ENCODE data around the gene SORL1.

The SORL1 gene

DNA sequence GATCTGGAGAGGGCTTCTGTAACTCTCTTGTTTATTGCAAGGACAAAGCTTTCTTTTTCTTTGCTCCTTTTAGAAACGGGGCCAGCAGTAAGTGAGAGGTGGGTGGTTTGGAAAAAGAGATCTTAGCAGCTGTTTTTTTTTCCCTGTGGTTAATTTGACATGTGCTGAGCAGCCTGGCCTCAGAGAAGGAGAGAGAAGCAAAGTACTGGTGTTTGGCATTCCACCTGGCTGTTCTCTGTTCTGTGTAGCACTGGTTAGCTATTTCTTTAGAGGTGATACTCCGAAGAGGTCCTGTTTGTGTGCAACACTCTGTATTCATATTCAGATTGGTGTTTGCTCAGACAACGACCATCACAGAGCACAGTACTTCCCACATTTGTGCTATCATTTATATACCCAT is 81.5 kb downstream of the SORL1 start:
- DNase-seq (ENCODE audit: low read depth in 3 of 3, low spot score in 1 of 3), result no peak

DNA sequence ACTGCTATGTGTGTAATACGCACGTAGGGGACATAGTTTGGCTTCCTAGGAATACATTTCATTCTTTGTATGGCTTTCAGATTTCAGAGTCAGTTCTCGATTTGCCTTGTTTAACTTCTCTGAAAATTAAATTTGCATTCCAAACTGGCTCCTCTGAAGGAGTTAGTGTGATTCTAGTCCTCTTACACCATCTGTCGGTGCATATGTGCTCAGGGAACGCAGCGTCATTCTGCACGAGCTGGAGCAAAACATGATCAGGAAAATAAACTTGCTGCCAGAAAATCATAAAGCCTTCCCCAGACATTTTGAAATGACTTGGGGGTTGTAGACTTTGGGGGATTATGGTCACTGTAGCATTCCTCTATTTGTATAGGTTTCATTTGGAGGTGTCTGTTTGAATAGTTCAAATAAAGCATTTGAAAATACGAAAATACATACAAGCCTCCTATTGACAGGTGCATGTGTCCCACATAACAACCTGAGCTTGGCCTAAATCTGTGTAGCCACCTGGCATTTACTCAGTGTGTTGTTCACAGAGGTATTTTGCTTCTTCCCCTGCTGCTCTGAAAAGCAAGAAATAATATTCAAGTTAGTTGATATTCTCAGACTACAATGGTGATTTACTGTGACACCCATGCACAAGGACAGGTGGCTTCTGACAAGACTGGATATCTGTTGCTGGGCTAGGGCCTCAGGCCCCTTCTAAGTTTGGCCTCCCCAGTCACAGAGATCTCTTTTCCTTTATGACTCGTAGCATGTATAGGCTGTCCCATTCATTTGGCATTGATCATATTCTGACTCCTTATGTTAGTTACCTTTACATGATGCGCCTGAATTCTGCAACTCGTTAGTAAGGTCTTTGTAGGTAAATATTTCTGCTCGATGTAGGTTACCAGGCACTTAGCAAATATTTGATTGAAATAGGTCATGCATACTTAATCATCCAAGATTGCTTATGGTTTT is 82.3 kb downstream of the SORL1 start:
- DNase-seq (ENCODE audit: low read depth in 3 of 3, low spot score in 1 of 3), result no peak

DNA sequence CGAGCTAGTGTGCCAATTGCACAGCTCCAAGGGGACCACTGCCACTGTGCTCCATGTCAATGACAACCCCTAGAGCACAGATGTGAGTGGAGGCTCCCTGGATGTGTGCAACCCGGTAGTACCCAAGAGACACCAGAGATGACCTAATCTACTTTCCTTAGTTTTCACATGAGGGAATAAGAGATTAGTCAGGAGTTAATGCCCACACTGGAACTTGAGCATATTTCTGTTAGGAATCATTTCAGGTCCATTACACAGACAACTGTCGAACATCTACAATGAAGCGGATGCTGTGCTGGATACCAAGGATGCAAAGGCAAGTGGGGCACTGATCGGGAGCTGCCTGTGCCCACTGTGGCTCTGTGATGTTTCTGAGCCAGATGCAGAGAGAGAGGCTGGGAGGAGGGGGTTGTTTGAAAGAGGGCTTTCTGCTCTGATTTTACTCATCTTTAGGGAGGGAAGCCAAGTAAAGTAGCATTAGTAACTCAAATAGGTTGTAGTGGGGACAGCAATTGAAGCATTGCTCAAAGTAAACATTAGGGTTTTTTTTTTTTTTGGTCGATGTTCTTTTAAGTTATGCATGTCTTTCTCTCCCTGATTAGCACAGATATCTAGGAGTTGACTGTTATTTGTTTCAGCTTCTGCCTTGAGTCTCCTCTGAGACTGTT is 83.1 kb downstream of the SORL1 start:
- no peak for DNase-seq (ENCODE audit: low read depth in 3 of 3, low spot score in 1 of 3)

DNA sequence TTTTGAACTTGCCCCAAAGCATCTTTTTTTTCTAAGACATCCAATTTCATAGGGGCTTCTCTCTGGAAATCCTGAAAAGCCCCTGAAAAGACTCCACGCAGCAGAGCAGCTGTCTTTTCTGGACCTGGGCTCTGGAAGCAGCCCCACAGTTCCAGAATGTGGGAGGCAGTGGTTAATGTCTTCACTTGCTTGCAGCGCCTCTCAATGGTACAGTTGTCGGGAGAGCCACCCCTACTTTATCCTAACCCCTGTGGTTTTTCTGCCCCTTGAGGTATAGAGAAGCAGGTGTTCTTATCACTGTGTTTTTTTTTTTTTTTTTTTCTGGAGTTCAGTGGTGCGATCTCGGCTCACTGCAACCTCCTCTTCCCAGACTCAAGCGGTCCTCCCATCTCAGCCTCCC is 84.0 kb downstream of the SORL1 start:
- no peak for DNase-seq (ENCODE audit: low read depth in 3 of 3, low spot score in 1 of 3)

DNA sequence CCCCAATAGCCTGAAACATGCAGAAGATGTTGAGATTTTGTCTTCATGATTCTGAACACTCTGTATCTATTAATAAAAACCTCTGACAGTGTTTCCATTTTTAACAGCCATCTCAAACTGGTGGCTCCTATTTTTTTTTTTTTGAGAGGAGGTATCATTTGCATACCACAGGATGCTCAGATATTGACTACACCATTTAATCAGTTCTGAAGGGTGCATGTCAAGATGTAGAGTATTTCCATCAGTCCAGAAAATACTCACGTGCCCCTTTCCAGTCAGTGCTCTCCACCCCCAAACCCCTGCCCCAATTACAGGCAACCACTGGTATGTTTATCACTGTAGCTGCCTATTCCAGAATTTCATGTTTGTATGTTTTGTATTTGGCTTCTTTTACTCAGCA is 85.9 kb downstream of the SORL1 start:
- DNase-seq (ENCODE audit: low read depth in 3 of 3, low spot score in 1 of 3), result no peak

DNA sequence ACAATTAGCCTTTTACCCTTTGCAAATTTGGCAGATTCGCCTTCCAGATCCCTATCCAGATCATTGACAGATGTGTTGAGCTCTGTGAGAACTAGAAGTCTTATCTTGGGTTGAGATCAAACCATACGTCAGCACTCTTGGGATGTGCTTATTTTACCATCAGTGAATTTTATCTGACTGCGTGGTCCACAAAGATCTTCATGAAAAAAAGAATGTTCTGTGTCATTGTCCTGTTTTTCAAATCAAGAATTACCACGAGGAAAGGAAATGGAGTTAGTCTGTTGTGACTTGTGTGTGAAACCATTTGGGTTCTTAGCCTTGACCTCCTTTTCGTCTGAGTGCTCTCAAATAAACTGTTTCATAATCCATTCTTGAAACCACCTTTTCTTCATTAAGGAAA is 86.9 kb downstream of the SORL1 start:
- no peak for DNase-seq (ENCODE audit: low read depth in 3 of 3, low spot score in 1 of 3)

DNA sequence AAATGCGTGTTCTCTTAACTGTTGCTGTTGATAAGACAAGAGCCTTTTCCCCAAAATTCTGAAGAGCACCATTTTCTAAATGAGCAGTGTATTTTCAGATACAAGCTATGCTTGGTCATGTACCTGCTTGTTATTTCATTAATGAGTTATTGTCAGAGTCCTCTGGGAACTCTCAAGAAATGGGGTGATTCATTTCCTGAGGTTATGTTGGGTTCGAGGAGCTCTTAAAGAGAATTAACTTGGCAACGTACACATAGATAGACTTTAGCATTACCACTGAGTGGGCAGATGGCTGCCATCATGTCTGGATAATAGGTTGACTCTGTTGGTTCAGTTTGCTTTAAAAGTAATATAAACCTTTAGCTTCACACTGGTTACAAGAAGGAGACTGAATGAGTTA is 88.5 kb downstream of the SORL1 start:
- no peak for DNase-seq (ENCODE audit: low read depth in 3 of 3, low spot score in 1 of 3)

DNA sequence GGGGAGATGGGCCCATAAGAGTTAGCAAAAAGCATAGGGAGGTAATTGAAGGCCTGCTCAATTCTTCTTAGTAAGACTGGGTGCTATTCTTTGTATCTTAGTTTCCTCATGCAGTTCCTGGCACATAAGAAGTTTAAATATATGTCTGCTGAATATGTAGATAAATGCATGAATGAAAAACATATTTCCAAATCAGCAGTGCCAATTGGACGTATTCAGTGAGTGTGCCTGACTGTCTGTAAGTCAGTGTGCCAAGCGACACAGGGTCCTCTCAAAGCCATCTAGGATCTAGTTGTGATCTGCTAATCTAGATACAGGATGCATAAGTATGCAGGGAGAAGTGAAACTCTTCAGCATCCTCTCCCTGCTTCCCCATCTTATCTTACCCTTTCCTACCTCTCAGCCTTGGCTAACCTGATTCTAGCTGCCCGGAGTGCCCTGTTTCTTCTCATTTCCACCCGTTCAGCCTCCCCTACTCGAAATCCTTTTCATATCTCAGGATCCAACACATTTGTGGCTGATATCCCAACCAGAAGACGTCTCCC is 91.8 kb downstream of the SORL1 start:
- DNase-seq (ENCODE audit: low read depth in 3 of 3, low spot score in 1 of 3), result no peak

DNA sequence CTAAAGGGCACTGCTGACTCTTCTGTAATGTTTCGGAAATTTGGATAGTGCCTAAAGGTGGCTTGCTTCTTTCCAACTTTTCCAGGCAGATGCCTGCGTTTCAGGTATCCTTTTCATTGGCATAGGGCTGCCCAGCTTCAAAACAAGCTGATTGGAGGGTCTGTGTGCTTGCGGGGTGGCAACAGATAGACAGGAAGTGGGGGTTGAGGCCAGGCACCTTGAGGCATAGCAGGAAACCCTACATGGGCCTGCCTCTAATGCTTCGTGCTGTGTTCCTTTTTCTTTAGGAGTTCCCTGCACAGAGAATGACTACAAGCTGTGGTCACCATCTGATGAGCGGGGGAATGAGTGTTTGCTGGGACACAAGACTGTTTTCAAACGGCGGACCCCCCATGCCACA is 92.8 kb downstream of the SORL1 start:
- no peak for DNase-seq (ENCODE audit: low read depth in 3 of 3, low spot score in 1 of 3)

DNA sequence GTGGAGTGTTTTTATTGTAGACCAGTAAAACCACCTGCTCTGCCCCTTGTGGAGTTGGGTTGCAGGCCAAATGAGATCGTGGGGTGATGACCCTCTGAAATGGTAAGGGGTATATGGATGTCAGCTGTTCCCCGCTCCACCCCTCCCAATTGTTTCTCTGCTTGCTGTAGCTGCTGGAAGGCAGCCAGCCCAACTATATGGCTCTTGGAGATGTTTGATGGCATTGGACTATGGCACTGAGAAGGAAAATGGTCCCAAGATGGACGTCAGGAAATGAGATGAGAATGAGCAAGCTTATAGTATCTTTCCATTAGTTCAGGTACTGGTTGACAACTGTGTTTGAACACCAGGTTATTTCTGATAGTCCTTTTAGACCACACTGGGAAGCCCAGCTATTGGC is 95.5 kb downstream of the SORL1 start:
- DNase-seq (ENCODE audit: low read depth in 3 of 3, low spot score in 1 of 3), result no peak

DNA sequence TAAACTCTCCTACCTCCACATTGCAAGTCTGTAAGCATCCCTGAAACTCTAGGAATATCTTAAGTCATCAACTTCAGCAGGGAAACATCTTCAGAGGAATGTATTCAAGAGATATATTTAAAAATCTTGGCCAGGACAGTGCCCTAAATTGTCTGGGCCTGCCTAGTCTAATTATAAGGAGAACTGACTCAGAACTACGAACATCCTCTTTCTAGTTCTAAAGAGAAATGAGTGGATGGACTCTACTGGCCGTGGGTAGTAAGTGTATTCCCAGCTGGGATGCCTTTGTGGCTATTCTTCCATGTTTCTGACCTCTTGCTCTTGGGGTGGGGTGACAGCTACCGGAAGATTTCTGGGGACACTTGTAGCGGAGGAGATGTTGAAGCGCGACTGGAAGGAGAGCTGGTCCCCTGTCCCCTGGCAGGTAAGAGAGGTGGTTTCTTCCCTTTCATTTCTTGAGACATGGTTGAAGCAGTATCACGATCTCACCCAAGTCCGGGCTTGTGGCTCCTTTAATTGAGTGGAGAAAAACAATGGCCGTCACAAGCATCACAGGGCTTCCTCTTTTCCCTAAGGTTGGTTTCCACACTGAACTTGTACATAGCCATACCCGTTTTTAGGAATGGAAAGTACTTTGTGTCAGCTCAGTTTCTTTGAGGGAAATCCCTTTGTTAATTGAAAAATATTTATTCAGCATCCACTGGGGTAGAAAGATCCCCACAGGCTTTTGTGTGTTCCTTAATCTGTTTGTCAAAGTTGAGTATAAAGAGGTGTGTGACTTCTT is 98.3 kb downstream of the SORL1 start:
- DNase-seq (ENCODE audit: low read depth in 3 of 3, low spot score in 1 of 3), result no peak

DNA sequence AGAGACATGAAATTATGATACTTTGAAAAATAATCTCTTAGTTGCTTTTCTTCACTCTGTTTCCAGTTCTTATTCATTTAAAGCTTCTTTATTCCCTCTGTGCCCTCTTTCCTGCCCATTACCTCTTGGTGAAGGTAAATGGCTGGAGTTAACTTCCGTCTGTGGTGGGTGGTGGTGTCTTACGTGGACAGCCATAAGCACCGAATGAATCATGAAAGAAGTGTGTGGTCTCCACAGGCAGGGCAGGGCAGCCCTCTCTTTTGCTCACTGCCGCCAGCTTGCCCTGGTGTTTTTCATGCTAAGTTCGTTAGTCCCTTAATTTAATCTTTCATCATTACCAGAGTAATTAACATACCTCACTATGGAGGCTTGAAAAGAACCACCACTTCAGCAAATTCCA is 99.3 kb downstream of the SORL1 start:
- DNase-seq (ENCODE audit: low read depth in 3 of 3, low spot score in 1 of 3), result no peak

DNA sequence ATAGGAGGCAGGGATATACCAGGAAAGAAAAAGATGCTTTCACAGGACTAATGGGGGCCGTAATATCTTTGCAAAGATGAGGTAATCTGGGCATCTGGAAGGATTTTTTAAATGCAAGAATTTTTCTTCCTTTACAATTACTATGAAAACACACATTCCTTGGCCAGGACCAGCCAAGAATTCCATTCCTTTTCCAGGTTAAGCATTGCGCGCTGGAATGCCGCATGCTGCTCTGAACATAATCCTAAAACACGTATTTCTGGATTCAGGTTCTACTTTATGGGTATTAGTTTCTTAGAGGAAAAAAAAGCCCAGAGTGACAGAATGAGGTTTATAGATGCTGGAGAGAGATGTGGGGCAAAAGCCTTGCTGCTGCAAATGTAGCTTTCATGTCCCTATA is 100.0 kb downstream of the SORL1 start:
- no peak for DNase-seq (ENCODE audit: low read depth in 3 of 3, low spot score in 1 of 3)

DNA sequence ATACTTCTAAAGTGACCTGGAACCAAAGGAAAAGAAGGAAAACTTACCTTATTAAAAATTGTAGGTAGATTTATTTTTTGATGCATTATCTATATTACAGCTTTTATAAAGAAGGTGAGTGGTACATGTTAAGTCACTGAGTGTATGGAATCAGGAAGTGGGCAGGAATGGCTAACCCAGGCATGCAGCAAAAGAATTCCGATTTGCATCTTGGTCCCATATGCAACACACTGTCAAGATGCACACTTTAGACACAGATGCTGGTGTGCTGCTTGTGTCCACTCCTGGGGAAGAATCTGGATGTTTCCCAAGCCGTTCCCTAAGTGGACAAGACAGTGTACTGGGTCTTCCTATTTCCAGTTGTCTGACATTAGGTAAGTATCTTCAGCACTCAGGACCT is 100.5 kb downstream of the SORL1 start:
- DNase-seq (ENCODE audit: low read depth in 3 of 3, low spot score in 1 of 3), result no peak

DNA sequence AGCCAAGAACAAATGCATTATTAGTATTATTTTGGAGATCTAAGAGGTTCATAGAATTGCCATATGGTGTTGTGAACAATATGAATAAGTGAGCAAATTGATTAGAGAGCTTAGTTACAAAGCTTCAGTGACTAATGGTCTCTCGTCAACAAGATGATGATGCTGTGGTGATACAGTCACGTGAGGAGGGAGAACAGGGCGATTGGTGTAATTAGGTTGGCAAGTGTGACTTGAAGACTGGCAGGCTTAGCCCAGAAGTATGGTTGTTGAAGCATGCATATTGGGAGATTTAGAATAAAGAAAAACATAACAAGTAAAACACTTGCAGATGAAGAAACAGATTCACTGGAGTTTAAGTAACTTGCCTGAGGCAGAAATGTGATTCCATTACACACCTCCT is 101.3 kb downstream of the SORL1 start:
- DNase-seq (ENCODE audit: low read depth in 3 of 3, low spot score in 1 of 3), result no peak

DNA sequence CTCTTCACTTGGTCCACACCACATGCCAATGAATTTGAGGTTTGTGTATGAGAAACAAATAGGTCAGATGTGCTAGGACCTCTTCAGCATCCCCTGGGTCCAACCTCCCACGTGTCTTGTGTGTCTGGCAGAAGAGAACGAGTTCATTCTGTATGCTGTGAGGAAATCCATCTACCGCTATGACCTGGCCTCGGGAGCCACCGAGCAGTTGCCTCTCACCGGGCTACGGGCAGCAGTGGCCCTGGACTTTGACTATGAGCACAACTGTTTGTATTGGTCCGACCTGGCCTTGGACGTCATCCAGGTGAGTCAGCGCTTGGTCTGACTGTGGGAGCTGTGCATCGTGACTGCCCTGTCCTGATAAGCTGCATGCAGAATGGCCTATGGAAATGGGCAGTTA is 101.7 kb downstream of the SORL1 start:
- no peak for DNase-seq (ENCODE audit: low read depth in 3 of 3, low spot score in 1 of 3)

DNA sequence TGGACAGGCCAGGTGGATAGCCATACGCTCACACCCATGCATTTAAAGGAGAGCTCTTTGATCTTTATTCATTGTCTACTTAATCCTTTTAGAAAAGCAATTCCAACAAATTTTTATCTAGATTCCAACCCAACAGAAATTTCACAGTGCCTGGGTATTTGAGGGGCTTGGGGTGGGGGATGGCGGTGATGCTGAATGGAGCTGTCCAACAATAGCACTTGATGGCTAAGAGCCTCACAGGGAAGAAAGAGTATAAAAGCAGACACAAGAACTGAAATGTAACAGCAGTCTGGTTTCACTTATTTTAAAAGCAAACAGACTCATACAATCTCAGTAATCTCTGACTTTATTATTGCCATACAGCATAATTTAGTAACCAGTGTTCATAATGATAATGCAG is 102.4 kb downstream of the SORL1 start:
- DNase-seq (ENCODE audit: low read depth in 3 of 3, low spot score in 1 of 3), result no peak

DNA sequence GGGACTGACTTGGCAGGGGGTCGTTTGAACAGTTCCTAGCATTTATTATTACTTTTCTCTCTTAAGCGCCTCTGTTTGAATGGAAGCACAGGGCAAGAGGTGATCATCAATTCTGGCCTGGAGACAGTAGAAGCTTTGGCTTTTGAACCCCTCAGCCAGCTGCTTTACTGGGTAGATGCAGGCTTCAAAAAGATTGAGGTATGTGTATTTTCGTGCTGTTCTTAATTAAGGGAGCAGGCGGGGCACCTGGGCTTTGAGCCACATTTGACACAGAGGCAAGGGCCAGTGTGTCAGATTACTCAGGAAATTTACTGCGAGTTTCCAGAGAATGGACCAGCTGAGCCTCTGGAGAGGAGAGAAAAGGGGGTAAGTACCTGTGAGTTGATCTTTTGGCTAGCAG is 103.0 kb downstream of the SORL1 start:
- DNase-seq (ENCODE audit: low read depth in 3 of 3, low spot score in 1 of 3), result no peak

DNA sequence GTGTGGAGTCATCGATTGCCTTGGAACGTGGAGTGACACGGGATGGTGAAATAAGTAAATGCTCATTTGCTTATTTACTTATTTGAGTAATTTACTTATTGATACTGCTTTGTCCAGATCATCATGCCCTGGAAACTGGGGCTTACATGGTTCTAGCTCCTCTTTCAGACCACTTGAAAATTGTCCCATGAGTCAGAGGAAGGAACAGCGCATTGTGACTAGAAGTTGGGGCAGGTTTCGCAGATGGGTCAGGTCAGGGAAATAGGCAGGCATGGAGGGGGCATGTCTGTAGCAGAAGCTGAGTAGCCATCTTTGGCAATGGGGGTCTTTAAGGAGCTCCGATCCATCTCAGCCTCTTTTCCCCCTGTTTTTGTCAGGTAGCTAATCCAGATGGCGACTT is 104.8 kb downstream of the SORL1 start:
- DNase-seq (ENCODE audit: low read depth in 3 of 3, low spot score in 1 of 3), result no peak

DNA sequence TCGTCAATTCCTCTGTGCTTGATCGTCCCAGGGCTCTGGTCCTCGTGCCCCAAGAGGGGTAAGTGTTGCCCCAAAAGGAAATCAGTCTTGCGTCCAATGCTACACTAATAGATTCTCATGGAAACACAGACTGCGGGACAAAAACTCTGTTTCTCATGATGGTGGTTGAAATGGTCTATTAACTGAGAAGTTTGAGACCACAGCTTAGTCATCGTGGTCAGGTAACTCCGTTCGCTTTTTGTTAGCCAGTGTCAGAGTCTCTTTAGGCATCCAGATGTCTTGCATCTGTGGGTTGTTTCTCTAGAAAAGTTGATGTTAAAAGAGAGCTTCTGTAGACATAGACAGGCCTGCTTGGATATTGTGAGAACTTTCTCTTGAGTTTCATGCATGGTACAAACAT is 105.2 kb downstream of the SORL1 start:
- no peak for DNase-seq (ENCODE audit: low read depth in 3 of 3, low spot score in 1 of 3)

DNA sequence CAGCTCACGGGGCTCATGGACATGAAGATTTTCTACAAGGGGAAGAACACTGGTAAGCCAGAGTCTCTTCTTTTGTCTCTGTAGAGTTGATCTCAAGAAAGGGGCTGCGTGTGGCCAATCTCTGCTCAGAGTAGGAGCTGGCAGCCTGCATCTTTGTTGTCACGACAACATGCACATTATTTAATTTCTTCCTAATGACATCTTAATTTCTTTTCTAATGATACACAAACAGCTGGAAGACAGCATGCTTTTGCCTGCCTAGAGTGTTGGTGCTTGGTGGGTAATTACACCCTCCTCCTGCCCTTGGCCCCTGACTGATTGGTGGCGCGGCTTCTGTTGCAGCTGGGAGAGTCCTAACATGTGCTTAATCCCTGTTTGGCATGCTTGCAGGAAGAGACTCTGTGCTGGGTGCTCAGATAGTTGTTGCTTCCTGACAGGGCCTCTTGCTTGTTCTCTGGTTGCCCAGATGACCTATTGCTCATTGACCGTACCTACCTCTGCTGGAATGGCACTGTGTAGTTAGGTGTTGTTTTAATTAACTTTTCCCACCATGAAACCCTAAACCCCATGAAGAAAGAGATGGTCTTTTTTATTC is 107.6 kb downstream of the SORL1 start:
- no peak for DNase-seq (ENCODE audit: low read depth in 3 of 3, low spot score in 1 of 3)
